C4-2B (cell line): ENCODE data around the gene PPM1E.
"Not testable (repeated sequence)": the region's sequence is repeated elsewhere in the genome, so short reads cannot be mapped to it uniquely, and the experiment has no call there.

Source experiments
- H3K27ac ChIP-seq: fragments of 450-650 bp; 2 replicates; pipeline ENCODE4 v1.5.1; 2017
- ZFX ChIP-seq: fragments of 450-650 bp; IDR thresholded peaks from 2 replicates; pipeline ENCODE4 v1.6.1; 2017
- TF ChIP-seq, protein P1 (sequence below): fragments of 450-650 bp; conservative IDR thresholded peaks from 2 replicates; pipeline ENCODE4 v1.5.1; 2017; ENCODE audit warnings: mild to moderate bottlenecking

Gene PPM1E

DNA sequence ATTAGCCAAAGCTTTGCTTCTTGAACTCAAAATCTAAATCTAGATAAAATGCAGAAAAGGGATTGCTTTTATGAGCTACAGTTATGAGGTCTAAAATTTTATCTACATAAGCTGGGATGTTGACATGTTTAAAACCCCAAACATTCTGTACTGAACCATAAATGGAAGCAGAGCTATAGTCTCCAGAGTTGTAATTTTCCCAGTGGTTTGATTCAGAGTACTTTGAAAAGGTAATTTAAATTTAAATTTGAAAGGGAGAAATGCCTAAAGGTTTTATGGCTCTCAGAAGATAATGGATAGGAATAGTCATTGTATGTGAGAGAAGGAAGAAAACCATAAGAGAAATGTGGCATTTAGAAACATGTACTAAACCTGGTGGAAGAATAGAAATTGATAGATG is 163.2 kb downstream of the PPM1E start:
- TF ChIP-seq ZFX = no peak
- TF ChIP-seq, protein P1, sequence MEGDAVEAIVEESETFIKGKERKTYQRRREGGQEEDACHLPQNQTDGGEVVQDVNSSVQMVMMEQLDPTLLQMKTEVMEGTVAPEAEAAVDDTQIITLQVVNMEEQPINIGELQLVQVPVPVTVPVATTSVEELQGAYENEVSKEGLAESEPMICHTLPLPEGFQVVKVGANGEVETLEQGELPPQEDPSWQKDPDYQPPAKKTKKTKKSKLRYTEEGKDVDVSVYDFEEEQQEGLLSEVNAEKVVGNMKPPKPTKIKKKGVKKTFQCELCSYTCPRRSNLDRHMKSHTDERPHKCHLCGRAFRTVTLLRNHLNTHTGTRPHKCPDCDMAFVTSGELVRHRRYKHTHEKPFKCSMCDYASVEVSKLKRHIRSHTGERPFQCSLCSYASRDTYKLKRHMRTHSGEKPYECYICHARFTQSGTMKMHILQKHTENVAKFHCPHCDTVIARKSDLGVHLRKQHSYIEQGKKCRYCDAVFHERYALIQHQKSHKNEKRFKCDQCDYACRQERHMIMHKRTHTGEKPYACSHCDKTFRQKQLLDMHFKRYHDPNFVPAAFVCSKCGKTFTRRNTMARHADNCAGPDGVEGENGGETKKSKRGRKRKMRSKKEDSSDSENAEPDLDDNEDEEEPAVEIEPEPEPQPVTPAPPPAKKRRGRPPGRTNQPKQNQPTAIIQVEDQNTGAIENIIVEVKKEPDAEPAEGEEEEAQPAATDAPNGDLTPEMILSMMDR = no peak
- H3K27ac ChIP-seq = no peak overlapping the region

DNA sequence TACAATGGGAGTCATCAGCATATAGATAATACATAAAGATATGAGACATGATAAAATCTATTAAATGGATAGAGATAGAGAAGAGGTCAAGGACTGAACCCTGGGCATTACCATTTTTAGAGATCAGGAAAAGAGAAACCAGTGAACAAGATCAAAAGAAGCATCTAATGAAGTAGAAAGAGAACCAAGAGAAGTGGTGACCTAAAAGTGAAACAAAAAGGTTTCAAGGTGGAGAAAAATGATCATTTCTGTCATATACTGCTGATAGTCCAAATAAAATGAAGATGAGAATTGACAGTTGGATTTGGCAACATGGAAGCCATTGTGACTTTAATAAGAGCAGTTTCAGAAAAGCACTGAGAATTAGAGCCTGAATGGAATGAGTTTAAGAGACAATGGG is 165.1 kb downstream of the PPM1E start:
- TF ChIP-seq, protein P1 = no peak
- TF ChIP-seq ZFX = no peak
- H3K27ac ChIP-seq = no peak overlapping the region

DNA sequence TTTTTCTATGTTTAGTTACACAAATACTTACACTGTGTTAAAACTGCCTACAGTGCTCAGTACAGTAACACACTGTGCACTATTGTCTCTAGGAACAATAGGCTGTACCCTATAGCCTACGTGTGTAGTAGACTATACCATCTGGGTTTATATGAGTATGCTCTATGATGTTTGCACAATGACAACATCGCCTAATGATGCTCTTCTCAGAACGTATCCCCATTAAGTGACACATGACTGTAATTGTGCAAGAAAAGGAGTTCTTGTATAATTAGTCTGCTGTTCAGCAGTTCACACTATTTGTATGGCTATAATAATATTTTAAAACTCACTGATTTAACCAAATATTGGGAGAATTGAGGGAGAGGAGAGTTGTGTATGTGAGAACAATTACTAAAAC is 177.3 kb downstream of the PPM1E start:
- TF ChIP-seq ZFX = no peak
- TF ChIP-seq, protein P1 = no peak
- no peak overlapping the region for H3K27ac ChIP-seq

DNA sequence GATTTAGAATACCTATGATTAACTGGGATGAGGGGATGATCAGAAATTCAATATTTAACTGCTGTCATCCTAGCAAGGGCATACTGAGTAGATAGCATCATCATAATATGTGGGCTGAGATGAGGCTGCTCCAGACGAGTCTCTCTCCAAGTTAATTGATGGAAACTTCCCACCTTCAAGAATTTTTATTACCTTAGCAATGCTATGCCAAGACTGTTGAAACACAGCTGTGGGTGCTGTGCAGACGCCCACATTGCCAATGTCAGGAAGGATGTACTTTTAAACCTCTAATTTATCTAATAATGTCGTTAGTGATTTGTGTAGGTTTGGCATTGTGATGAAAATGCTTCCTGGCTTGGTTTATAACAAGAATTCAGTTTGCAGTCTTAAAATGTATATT is 180.6 kb downstream of the PPM1E start:
- no peak for TF ChIP-seq ZFX
- TF ChIP-seq, protein P1 = no peak
- H3K27ac ChIP-seq = no peak overlapping the region

DNA sequence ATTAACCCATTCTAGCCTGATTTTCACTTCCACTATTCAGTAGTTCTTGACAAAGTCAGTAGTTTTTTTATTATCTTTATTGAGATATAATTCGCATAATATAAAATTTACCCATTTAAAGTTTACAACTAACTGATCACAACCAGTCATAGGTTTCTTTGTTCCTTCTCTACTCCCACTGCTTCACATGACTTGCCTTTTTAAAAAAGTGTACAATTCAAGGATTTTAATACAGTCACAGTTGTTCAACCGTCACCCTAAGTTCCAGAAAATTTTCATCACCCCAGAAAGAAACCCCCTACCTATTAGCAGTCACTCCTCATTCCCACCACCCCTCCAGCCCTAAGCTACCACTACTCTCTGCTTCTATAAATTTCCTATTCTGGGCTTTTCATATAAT is 188.5 kb downstream of the PPM1E start:
- H3K27ac ChIP-seq = no peak overlapping the region
- TF ChIP-seq, protein P1 = no peak
- no peak for TF ChIP-seq ZFX

DNA sequence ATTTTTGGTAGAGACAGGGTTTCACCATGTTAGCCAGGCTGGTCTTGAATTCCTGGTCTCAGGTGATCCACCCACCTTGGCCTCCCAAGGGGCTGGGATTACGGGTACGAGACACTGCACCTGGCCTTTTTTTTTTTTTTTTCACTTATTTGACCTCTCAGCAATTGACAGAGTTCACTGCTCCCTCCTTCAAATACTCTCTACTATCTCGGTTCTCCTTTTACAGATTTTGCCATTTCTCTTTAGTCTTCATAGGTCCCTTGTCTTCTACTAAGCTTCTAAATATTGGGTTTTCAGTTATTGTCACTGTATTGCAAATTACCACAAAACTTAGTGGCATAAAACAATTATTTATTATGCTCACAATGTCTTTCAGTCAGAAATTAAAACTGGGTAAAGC is 191.8 kb downstream of the PPM1E start:
- TF ChIP-seq, protein P1 = no peak
- no peak for TF ChIP-seq ZFX
- no peak overlapping the region for H3K27ac ChIP-seq

DNA sequence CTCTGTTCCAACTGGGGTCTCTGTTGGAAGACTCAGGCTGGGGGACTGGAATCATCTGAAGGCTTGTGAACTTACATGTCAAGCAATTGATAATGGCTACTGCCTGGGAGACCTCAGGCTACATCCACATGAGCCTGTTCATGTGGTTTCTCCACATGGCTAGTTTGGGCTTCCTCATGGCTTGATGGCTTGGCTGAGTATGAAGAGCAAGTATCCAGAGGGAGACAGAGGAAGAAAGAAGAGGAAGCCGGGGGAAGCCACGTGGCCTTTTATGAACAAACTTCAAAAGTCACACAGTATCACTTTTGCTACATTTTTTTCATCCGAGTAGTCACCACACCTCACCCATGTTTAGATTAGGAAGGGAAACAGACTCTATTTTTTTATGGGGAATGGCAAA is 192.2 kb downstream of the PPM1E start:
- no peak for TF ChIP-seq ZFX
- TF ChIP-seq, protein P1 = no peak
- no peak overlapping the region for H3K27ac ChIP-seq

DNA sequence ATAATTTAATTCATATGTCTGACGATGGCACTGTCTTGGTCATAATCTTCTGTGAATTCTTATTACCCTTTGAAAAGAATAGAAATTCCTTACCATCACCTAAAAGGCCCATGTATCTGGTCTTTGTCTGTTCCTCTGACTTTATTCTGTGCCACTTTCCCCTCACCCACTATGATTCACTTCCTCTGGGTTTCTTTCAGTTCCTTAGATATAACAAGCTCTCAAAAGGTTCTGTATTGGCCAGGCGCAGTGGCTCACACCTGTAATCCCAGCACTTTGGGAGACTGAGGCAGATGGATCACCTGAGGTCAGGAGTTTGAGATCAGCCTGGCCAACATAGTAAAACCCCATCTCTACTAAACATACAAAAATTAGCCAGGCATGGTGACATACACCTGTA is 198.7 kb downstream of the PPM1E start:
- H3K27ac ChIP-seq = not testable (repeated sequence)
